Measurements from ENCODE around the gene PPP4C. TPM values are rescaled to one million over a fixed set of nuclear protein-coding genes. Genes with fewer than 3 reads are reported as not detected.

PPP4C gene
- total RNA-seq, 1 experiment from 2014 or later, result 297 TPM

GRCh38 chr16:30069611-30070462, 6.0 kb upstream of the PPP4C start:
- in situ Hi-C loops (cut with HindIII; ENCODE audit: low pct_unique_long_range_greater_than_20kb, low sequenced_read_pairs), result no loop called here

GRCh38 chr16:30070490-30070889, 5.3 kb upstream of the PPP4C start:
- in situ Hi-C loops (cut with HindIII; ENCODE audit: low pct_unique_long_range_greater_than_20kb, low sequenced_read_pairs), result no loop called here
- no peak for DNase-seq (ENCODE audit: low read depth)

More at GRCh38 chr16:30069611-30070462, 6.0 kb upstream of the PPP4C start:
- DNase-seq (ENCODE audit: low read depth), result peak; percentile 44

GRCh38 chr16:30076276-30076791, 540 bp downstream of the PPP4C start:
- DNase-seq (ENCODE audit: low read depth), result no peak
- in situ Hi-C loops (cut with HindIII; ENCODE audit: low pct_unique_long_range_greater_than_20kb, low sequenced_read_pairs), result no loop called here

GRCh38 chr16:30077656-30078055, 1.9 kb downstream of the PPP4C start:
- in situ Hi-C loops (cut with HindIII; ENCODE audit: low pct_unique_long_range_greater_than_20kb, low sequenced_read_pairs), result no loop called here
- DNase-seq (ENCODE audit: low read depth), result no peak

GRCh38 chr16:30078744-30079143, 3.0 kb downstream of the PPP4C start:
- in situ Hi-C loops (cut with HindIII; ENCODE audit: low pct_unique_long_range_greater_than_20kb, low sequenced_read_pairs), result no loop called here

DNA sequence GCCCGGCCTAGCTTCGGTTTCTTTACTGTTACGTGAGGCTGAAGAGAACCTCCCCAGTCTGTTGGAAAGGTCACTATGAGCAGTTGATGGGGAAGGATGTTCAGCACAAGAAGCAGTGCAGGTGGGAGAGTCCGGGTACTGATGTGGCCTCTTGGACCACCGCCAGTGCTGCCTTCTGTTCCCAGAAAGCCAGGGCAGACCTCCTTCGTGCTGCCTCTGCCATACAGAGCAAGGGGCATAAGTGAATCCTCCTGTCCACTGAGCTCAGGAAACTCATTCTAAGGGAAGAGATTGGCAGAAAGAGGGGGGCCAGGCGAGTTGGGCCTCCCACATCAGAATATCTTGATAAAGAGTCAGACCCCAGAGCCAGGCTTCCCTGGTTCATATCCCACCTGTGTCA, 3.7 kb downstream of the PPP4C start:
- in situ Hi-C loops (cut with HindIII; ENCODE audit: low pct_unique_long_range_greater_than_20kb, low sequenced_read_pairs), result no loop called here

More at GRCh38 chr16:30078744-30079143, 3.0 kb downstream of the PPP4C start:
- no peak for DNase-seq (ENCODE audit: low read depth)

GRCh38 chr16:30082545-30083090, 6.8 kb downstream of the PPP4C start:
- DNase-seq (ENCODE audit: low read depth), result no peak
- in situ Hi-C loops (cut with HindIII; ENCODE audit: low pct_unique_long_range_greater_than_20kb, low sequenced_read_pairs), result no loop called here

More for the DNA sequence above, 3.7 kb downstream of the PPP4C start:
- no peak for DNase-seq (ENCODE audit: low read depth)

GRCh38 chr16:30083216-30084055, 7.6 kb downstream of the PPP4C start:
- DNase-seq (ENCODE audit: low read depth), result no peak
- in situ Hi-C loops (cut with HindIII; ENCODE audit: low pct_unique_long_range_greater_than_20kb, low sequenced_read_pairs), result no loop called here

DNA sequence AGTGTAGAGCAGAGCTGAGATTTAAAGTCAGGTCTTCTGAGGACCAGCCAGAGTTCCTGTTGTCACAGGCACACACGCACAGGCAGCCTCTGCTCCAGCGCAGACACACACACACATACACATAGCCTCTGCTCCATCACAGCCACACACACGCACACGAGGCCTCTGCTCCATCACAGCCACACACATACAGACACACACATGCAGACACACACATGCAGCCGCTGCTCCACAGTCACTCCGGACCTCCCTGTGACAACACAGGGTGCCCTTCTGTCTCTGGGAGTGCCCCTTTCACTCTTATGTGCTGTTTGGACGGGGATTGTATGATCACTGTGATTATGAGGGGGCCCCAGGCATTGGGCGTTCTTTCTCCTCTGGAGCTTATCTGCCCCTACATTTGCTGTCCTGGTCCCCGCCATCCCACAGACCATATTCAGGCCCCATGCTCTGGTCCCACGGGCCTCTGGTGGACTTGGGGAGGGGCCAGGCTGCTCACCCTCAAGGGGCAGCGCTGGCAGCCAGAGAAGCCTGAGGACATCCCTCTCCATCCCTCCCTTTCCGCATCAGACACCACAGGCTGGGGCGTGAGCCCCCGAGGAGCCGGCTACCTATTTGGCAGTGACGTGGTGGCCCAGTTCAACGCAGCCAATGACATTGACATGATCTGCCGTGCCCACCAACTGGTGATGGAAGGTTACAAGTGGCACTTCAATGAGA, 8.5 kb downstream of the PPP4C start:
- in situ Hi-C loops (cut with HindIII; ENCODE audit: low pct_unique_long_range_greater_than_20kb, low sequenced_read_pairs), result no loop called here
- no peak for DNase-seq (ENCODE audit: low read depth)

DNA sequence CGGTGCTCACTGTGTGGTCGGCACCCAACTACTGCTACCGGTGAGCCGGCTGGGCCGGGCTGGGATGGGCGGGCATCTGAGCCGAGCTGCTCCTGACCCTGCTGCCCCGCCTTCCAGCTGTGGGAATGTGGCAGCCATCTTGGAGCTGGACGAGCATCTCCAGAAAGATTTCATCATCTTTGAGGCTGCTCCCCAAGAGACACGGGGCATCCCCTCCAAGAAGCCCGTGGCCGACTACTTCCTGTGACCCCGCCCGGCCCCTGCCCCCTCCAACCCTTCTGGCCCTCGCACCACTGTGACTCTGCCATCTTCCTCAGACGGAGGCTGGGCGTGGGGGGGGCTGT, 9.0 kb downstream of the PPP4C start:
- in situ Hi-C loops (cut with HindIII; ENCODE audit: low pct_unique_long_range_greater_than_20kb, low sequenced_read_pairs), result no loop called here

DNA sequence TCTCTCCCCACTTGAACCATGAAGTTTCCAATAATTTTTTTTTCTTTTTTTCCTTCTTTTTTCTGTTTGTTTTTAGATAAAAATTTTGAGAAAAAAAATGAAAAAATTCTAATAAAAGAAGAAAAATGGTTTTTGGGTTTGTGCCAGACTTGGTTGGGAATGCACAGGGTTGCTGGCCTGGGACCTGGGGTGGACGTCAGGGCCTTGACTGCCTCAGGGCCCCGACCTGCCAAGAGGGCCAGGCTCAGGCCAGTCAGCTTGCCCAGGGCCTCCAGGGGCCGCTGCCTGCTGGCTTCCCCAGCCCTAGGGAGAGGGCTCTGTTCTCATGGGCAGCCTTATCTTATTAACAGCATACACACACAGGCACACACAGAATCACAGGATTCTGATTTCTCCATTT, 9.5 kb downstream of the PPP4C start:
- in situ Hi-C loops (cut with HindIII; ENCODE audit: low pct_unique_long_range_greater_than_20kb, low sequenced_read_pairs), result no loop called here
- no peak for DNase-seq (ENCODE audit: low read depth)

More for the DNA sequence above, 9.0 kb downstream of the PPP4C start:
- no peak for DNase-seq (ENCODE audit: low read depth)

DNA sequence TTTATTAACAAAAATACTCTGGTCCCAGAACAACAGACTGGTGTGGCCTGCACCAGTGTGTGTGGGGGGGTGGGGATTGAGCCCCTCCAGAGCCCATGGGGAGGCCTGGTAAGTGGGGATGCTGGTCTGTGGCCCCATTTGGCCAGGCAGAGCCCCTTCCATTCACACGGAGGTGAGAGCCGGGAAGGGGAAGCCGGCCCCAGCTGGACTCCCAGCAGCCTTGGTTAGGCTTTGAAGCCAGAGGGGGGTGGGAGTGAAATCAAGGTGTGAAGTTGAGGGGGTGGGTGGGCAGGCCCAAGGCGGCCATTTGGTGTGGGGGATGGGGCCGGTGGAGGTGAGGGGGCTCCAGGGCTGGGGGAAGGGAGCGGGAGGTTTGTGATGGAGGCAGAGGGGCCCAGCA, 10.0 kb downstream of the PPP4C start:
- no peak for DNase-seq (ENCODE audit: low read depth)
- in situ Hi-C loops (cut with HindIII; ENCODE audit: low pct_unique_long_range_greater_than_20kb, low sequenced_read_pairs), result no loop called here

DNA sequence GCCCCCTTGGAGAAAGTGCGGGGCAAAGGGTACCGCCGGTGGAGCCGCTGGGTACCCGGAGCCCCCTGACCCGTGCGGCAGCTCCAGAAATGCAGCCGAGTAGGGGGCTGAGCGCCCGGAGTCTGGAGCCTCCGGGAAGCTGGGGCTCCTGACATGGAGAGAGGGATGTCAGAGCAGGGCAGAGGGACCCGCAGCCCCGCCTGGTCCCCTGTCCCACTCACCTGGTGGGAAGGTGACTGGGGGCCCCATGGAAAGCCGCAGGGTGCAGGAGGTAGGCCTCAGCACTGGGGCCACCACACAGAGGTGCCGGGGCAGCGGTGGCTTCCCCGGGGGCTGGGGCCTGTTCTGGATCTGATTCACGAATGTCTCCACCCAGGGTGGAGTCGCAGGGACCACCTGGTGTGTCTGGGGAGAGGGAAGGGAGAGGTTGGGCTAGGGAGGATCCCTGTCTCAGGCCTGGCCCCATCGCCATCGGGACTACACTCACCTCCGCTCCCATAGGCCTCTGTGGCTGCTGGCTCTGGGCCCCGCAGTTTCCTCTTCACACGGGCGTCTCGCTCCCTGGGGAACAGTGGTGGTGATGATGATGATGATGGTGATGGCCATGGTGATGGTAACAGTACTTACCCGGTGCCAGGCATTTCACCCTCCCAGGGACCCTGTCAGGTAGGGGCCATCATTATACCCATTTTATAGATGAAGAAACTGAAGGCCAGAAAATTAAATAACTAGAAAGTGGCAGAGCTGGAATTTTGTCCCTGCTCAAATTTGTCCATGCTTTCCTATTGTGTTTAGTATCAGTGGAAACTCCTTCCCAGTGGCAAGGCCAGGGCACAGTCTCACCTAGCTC, 10.7 kb downstream of the PPP4C start:
- DNase-seq (ENCODE audit: low read depth), result no peak
- in situ Hi-C loops (cut with HindIII; ENCODE audit: low pct_unique_long_range_greater_than_20kb, low sequenced_read_pairs), result no loop called here

GRCh38 chr16:30087181-30087898, 11.5 kb downstream of the PPP4C start:
- no peak for DNase-seq (ENCODE audit: low read depth)
- in situ Hi-C loops (cut with HindIII; ENCODE audit: low pct_unique_long_range_greater_than_20kb, low sequenced_read_pairs), result no loop called here

- in situ Hi-C loops (cut with HindIII; ENCODE audit: low pct_unique_long_range_greater_than_20kb, low sequenced_read_pairs), result no loop called here
- DNase-seq (ENCODE audit: low read depth), result no peak
Observed at GRCh38 chr16:30088237-30088831, 12.5 kb downstream of the PPP4C start.

- DNase-seq (ENCODE audit: low read depth), result no peak
- in situ Hi-C loops (cut with HindIII; ENCODE audit: low pct_unique_long_range_greater_than_20kb, low sequenced_read_pairs), result no loop called here
Observed at GRCh38 chr16:30088832-30089624, 13.2 kb downstream of the PPP4C start.
